H1 (cell line): ENCODE data around the gene LGALSL. TPM values are rescaled to one million over a fixed set of nuclear protein-coding genes. Genes with fewer than 3 reads are reported as not detected.

Source experiments
- CTCF ChIA-PET: fragments of 300-600 bp; sonication (Branson Sonifier 250); formaldehyde crosslinking; loops from one replicate; lab custom pipeline; 2021; ENCODE audit not compliant: partially characterized antibody; lab: Charles Lee
- POLR2A ChIA-PET: fragments of 300-600 bp; sonication (Branson Sonifier 250); formaldehyde crosslinking; loops from one replicate; lab custom pipeline; 2021; ENCODE audit warnings: inconsistent platforms; ENCODE audit not compliant: partially characterized antibody; lab: Charles Lee
- DNase-seq, 2 experiments: peaks; one replicate each; pipeline versions ENCODE4 v3.0.0 to v3.0.0-alpha.2; 2010 to 2022; ENCODE audit warnings: low spot score in 2 of 2, low read depth in 1 of 2, mixed read lengths in 1 of 2
- FAIRE-seq: peaks from 2 replicates; lab custom pipeline; 2011; peaks lifted over from hg19 to GRCh38; lab: Jason Lieb, UNC
- H2AFZ ChIP-seq: 2 replicates; pipeline ENCODE4 v1.8.1; 2012; ENCODE audit warnings: low read length, inconsistent platforms
- H2AK5ac ChIP-seq: 2 replicates; pipeline ENCODE4 v1.6.1; 2013; ENCODE audit warnings: low read depth, low read length
- H2BK120ac ChIP-seq: replicated peaks from 2 replicates; pipeline ENCODE3; 2013; ENCODE audit warnings: low read depth, low read length, inconsistent platforms
- H2BK12ac ChIP-seq: 2 replicates; pipeline ENCODE4 v1.6.1; 2013; ENCODE audit warnings: low read depth, low read length
- H2BK15ac ChIP-seq: 2 replicates; pipeline ENCODE4 v1.6.1; 2013; ENCODE audit warnings: low read length
- H2BK20ac ChIP-seq: 2 replicates; pipeline ENCODE4 v1.6.1; 2013; ENCODE audit warnings: low read length
- H2BK5ac ChIP-seq: 2 replicates; pipeline ENCODE4 v1.6.1; 2013; ENCODE audit warnings: low read depth, low read length
- H3K14ac ChIP-seq: 2 replicates; pipeline ENCODE4 v1.6.1; 2013; ENCODE audit warnings: inconsistent platforms; ENCODE audit not compliant: insufficient read length
- H3K18ac ChIP-seq: 2 replicates; pipeline ENCODE4 v1.6.1; 2013; ENCODE audit warnings: low read length; ENCODE audit errors: extremely low read depth
- H3K23ac ChIP-seq: 2 replicates; pipeline ENCODE4 v1.6.1; 2013; ENCODE audit warnings: inconsistent platforms; ENCODE audit not compliant: insufficient read length
- H3K23me2 ChIP-seq: 2 replicates; pipeline ENCODE4 v1.6.1; 2013; ENCODE audit warnings: low read depth, low read length
- H3K27ac ChIP-seq: 2 replicates; pipeline ENCODE4 v1.6.1; 2011; ENCODE audit warnings: low read depth, low read length, inconsistent platforms
- H3K27me3 ChIP-seq, 4 experiments: replicated peaks in 1 of 4; 1 replicate in 1 of 4; 2 replicates in 3 of 4; pipeline versions ENCODE4 v1.6.1 to v1.8.1; 2011 to 2013; ENCODE audit warnings: low read length in 3 of 4, mild to moderate bottlenecking in 3 of 4, inconsistent platforms in 2 of 4, mixed read lengths in 2 of 4, moderate library complexity in 1 of 4; ENCODE audit not compliant: control insufficient read depth in 3 of 4, insufficient read depth in 3 of 4; ENCODE audit errors: extremely low read depth in 1 of 4
- H3K36me3 ChIP-seq, 4 experiments: 2 replicates each; pipeline versions ENCODE4 v1.6.1 to v1.8.1; 2011 to 2013; ENCODE audit warnings: mild to moderate bottlenecking in 4 of 4, low read length in 3 of 4, moderate library complexity in 2 of 4, control low read depth in 1 of 4, inconsistent platforms in 1 of 4; ENCODE audit not compliant: insufficient read depth in 4 of 4, control insufficient read depth in 2 of 4
- H3K4ac ChIP-seq: replicated peaks from 2 replicates; pipeline ENCODE3; 2013; ENCODE audit warnings: low read length, low read depth, mixed read lengths, inconsistent platforms; ENCODE audit not compliant: insufficient read length
- H3K4me1 ChIP-seq, 4 experiments: replicated peaks in 1 of 4; 1 replicate in 1 of 4; 2 replicates in 3 of 4; pipeline versions ENCODE4 v1.6.1 to v1.8.1; 2011 to 2013; ENCODE audit warnings: low read length in 3 of 4, inconsistent platforms in 2 of 4, mixed read lengths in 1 of 4; ENCODE audit not compliant: insufficient read depth in 4 of 4, control insufficient read depth in 3 of 4
- H3K4me2 ChIP-seq, 2 experiments: 2 replicates each; pipeline versions ENCODE4 v1.6.1 to v1.8.1; 2011 to 2013; ENCODE audit warnings: low read depth in 2 of 2, low read length in 2 of 2, control low read depth in 1 of 2, inconsistent platforms in 1 of 2, mild to moderate bottlenecking in 1 of 2; ENCODE audit not compliant: insufficient read depth in 1 of 2
- H3K4me3 ChIP-seq, 4 experiments: fragments of 200-600, 300-600 bp in 1 of 4; sonication (generic), shearing (Covaris generic), sonication (Bioruptor Twin) in 1 of 4; 2 replicates each; pipeline versions ENCODE4 v1.5.1 to v1.8.1; 2011 to 2016; ENCODE audit warnings: low read length in 4 of 4, low read depth in 3 of 4, control low read depth in 2 of 4, inconsistent platforms in 2 of 4, mild to moderate bottlenecking in 2 of 4, mixed read lengths in 1 of 4, moderate library complexity in 1 of 4; ENCODE audit not compliant: insufficient read depth in 2 of 4; ENCODE audit errors: extremely low read depth in 1 of 4
- H3K56ac ChIP-seq: replicated peaks from 2 replicates; pipeline ENCODE3; 2013; ENCODE audit warnings: low read depth, mild to moderate bottlenecking, mixed read lengths, low read length, inconsistent platforms; ENCODE audit not compliant: insufficient read length
- H3K79me1 ChIP-seq: 2 replicates; pipeline ENCODE4 v1.6.1; 2013; ENCODE audit warnings: low read depth, low read length, control low read depth
- H3K79me2 ChIP-seq, 2 experiments: 2 replicates each; pipeline versions ENCODE4 v1.6.1 to v1.8.1; 2012 to 2013; ENCODE audit warnings: low read length in 2 of 2, mild to moderate bottlenecking in 2 of 2, inconsistent platforms in 1 of 2; ENCODE audit not compliant: insufficient read depth in 2 of 2, control insufficient read depth in 1 of 2
- H3K9ac ChIP-seq, 4 experiments: replicated peaks in 1 of 4; 1 replicate in 1 of 4; 2 replicates in 3 of 4; pipeline versions ENCODE4 v1.6.1 to v1.8.1; 2011 to 2013; ENCODE audit warnings: low read depth in 3 of 4, low read length in 3 of 4, control low read depth in 2 of 4, mild to moderate bottlenecking in 2 of 4, moderate library complexity in 2 of 4, inconsistent platforms in 1 of 4; ENCODE audit errors: extremely low read depth in 1 of 4
- H3K9me3 ChIP-seq, 2 experiments: 2 replicates each; pipeline versions ENCODE4 v1.6.1 to v1.8.1; 2012 to 2013; ENCODE audit warnings: mild to moderate bottlenecking in 2 of 2, moderate library complexity in 2 of 2, control low read depth in 1 of 2, inconsistent platforms in 1 of 2, low read depth in 1 of 2, low read length in 1 of 2, mixed read lengths in 1 of 2; ENCODE audit not compliant: insufficient read depth in 2 of 2
- H4K20me1 ChIP-seq, 2 experiments: replicated peaks in 1 of 2; 2 replicates each; pipeline versions ENCODE3 to v1.8.1; 2011 to 2013; ENCODE audit warnings: inconsistent platforms in 2 of 2, low read length in 2 of 2, mild to moderate bottlenecking in 1 of 2; ENCODE audit not compliant: insufficient read depth in 2 of 2, control insufficient read depth in 1 of 2
- H4K5ac ChIP-seq: 2 replicates; pipeline ENCODE4 v1.6.1; 2013; ENCODE audit warnings: low read length, low read depth, mixed read lengths, inconsistent platforms; ENCODE audit not compliant: insufficient read length
- H4K8ac ChIP-seq: 2 replicates; pipeline ENCODE4 v1.8.0; 2013; ENCODE audit warnings: mild to moderate bottlenecking, moderate library complexity, low read length, inconsistent platforms; ENCODE audit not compliant: insufficient read depth; ENCODE audit errors: extremely low read depth
- H4K91ac ChIP-seq: replicated peaks from 2 replicates; pipeline ENCODE3; 2013; ENCODE audit warnings: low read length, mixed read lengths, inconsistent platforms; ENCODE audit not compliant: insufficient read length
- ASH2L ChIP-seq: fragments of 200-600, 300-600 bp; sonication (generic); IDR thresholded peaks from one replicate; pipeline ENCODE4 v1.7.1; 2017; ENCODE audit warnings: low read length
- BCL11A ChIP-seq, 2 experiments: IDR thresholded peaks; one replicate each; pipeline ENCODE4 v1.6.1; 2011; ENCODE audit warnings: low read depth in 2 of 2, low read length in 2 of 2, mild to moderate bottlenecking in 2 of 2
- BRCA1 ChIP-seq: IDR thresholded peaks from 2 replicates; pipeline ENCODE4 v1.6.1; 2012; ENCODE audit warnings: low read depth, low read length, improper control_type of control experiment
- CBX8 ChIP-seq: fragments of 300-800, 300-1000 bp; sonication (generic); IDR thresholded peaks from 2 replicates; pipeline ENCODE4 v1.7.1; 2016; ENCODE audit warnings: low read depth, low read length, borderline replicate concordance
- CHD2 ChIP-seq: IDR thresholded peaks from 2 replicates; pipeline ENCODE4 v1.6.1; 2012; ENCODE audit warnings: low read length, improper control_type of control experiment
- GTF2F1 ChIP-seq: IDR thresholded peaks from 2 replicates; pipeline ENCODE4 v1.6.1; 2012; ENCODE audit warnings: low read depth, low read length, improper control_type of control experiment, borderline replicate concordance
- KDM5A ChIP-seq: fragments of 200-600 bp; IDR thresholded peaks from 2 replicates; pipeline ENCODE4 v1.7.1; 2012; ENCODE audit warnings: mild to moderate bottlenecking, low read length, inconsistent platforms, mixed read lengths
- MAFK ChIP-seq: IDR thresholded peaks from 2 replicates; pipeline ENCODE4 v1.6.1; 2012; ENCODE audit warnings: low read depth, mild to moderate bottlenecking, improper control_type of control experiment, low read length
- RFX5 ChIP-seq: IDR thresholded peaks from 2 replicates; pipeline ENCODE4 v1.6.1; 2011; ENCODE audit warnings: low read depth, low read length, improper control_type of control experiment, borderline replicate concordance
- RXRA ChIP-seq: IDR thresholded peaks from 2 replicates; pipeline ENCODE4 v1.6.1; 2011; ENCODE audit warnings: low read depth, mild to moderate bottlenecking, low read length, moderate library complexity; ENCODE audit not compliant: insufficient read depth
- TCF12 ChIP-seq: IDR thresholded peaks from 2 replicates; pipeline ENCODE4 v1.6.1; 2011; ENCODE audit warnings: low read depth, mild to moderate bottlenecking, low read length
- YY1 ChIP-seq: IDR thresholded peaks from 2 replicates; pipeline ENCODE4 v1.6.1; 2011; ENCODE audit warnings: low read depth, mild to moderate bottlenecking, low read length
- WGBS, 2 experiments: shearing (Covaris generic) in 1 of 2; methylation state at CpG; one replicate each; pipeline versions ENCODE4 v1.1.6 to v1.1.7; 2013 to 2015; ENCODE audit warnings: low lambda C conversion rate in 2 of 2, mixed read lengths in 2 of 2, inconsistent platforms in 1 of 2, low coverage in 1 of 2, missing lambda C conversion rate in 1 of 2; ENCODE audit not compliant: insufficient replicate concordance in 2 of 2, insufficient coverage in 1 of 2, insufficient read length in 1 of 2; ENCODE audit errors: extremely low coverage in 1 of 2, missing lambda C conversion rate in 1 of 2; 5-methylcytosine and 5-hydroxymethylcytosine counted together
- polyA plus RNA-seq, 7 experiments: library from polyadenylated mRNA; depleted of rRNA in 3 of 7; stranded (reverse) in 5 of 7; unstranded in 2 of 7; fragments of >200 nt in 5 of 7; fragments of 200-250 nt in 2 of 7; gene quantifications; 1 replicate in 5 of 7; 2 replicates in 1 of 7; 4 replicates in 1 of 7; pipeline versions ENCODE4 v1.2.1 to v1.2.3, GENCODE V29; 2011 to 2013; ENCODE audit warnings: missing spikeins in 2 of 7, mixed read lengths in 2 of 7
- total RNA-seq: library from RNA; stranded (reverse); fragmentation: NEBNext Ultra II Directional; extraction: Animal tissue kit (Norgen Biotek cat#: 25700); gene quantifications from 2 replicates; pipeline ENCODE4 v1.2.1, GENCODE V29; 2021
- TF ChIP-seq, protein P1 (sequence below): IDR thresholded peaks from 2 replicates; pipeline ENCODE4 v1.6.1; 2011; ENCODE audit warnings: low read length, improper control_type of control experiment

Gene LGALSL
- total and polyA plus RNA-seq, 2 of the 8 experiments (the other 6 are each of a cell fraction or from before 2014, with no cell fraction given) = 13.6 to 32.3 TPM

DNA sequence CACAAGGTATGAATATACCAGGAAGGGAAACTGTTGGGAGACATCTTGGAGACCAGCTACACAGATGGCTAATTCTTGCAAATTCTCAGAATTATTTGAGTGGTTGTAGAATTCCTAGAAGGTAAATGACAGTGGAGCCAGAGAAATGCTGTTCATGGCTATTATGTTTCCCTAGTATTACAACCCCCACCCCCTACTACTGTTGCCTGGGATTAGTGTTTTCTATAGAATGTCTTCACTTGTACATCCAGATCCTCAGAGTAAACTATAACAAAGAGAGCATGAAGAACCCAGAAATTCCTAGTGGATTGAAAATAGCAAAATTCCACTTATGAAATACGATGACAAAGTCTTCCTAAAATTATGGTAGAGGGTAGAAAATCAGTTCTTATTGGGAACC is 15.3 kb downstream of the LGALSL start:
- DNase-seq (no peak), FAIRE-seq (no peak)
- Histone ChIP-seq H4K5ac (no peak overlapping the region), H3K4me2 (no peak overlapping the region), H3K79me2 (no peaks in the 10 kb centered on the region), H3K14ac (no peak overlapping the region), H3K4ac (no peak overlapping the region), H2AK5ac (no peak overlapping the region), H2BK20ac (no peak overlapping the region), H2BK120ac (no peak overlapping the region), H3K23ac (no peak overlapping the region), H3K27me3 (no peaks in the 10 kb centered on the region), H3K27ac (no peak overlapping the region), H4K20me1 (no peaks in the 10 kb centered on the region), H2BK12ac (no peak overlapping the region), H4K8ac (no peak overlapping the region), H2BK5ac (no peak overlapping the region), H3K18ac (no peak overlapping the region), H3K9ac (no peak overlapping the region), H2AFZ (no peak overlapping the region), H3K4me1 (peaks cover 0 to 9% (median 2%) of the 10 kb centered on the region in 4 experiments; a peak in 5 of 7 replicates), H3K79me1 (no peaks in the 10 kb centered on the region), H3K36me3 (no peaks in the 10 kb centered on the region), H3K56ac (no peak overlapping the region), H2BK15ac (no peak overlapping the region), H3K4me3 (no peak overlapping the region), H3K23me2 (no peaks in the 10 kb centered on the region), H4K91ac (no peak overlapping the region), H3K9me3 (no peaks in the 10 kb centered on the region)
- ChIA-PET POLR2A (interaction anchor here (0.8 to 1.3 kb wide), 2 partner anchors 14 to 138 kb away, joined by 3 to 4 read pairs; no protein-coding TSS in a partner anchor), CTCF (interaction anchor here (1.4 to 7.2 kb wide), 3 partner anchors 10 to 19 kb away, joined by 5 to 56 read pairs (median 7); no protein-coding TSS in a partner anchor)
- WGBS, 2 experiments = 94% methylated on average over 1 of the region's 1 CpG; no CpG with 5 or more reads in 1 of the 2 experiments
- TF ChIP-seq, protein P1, sequence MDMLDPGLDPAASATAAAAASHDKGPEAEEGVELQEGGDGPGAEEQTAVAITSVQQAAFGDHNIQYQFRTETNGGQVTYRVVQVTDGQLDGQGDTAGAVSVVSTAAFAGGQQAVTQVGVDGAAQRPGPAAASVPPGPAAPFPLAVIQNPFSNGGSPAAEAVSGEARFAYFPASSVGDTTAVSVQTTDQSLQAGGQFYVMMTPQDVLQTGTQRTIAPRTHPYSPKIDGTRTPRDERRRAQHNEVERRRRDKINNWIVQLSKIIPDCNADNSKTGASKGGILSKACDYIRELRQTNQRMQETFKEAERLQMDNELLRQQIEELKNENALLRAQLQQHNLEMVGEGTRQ = no peak
- TF ChIP-seq GTF2F1 (no peak), BRCA1 (no peak), BCL11A (IDR thresholded peaks at IDR 0.05; ENCODE audit: low read depth in 2 of 2, low read length in 2 of 2) (no peak), CHD2 (no peak), MAFK (no peak), KDM5A (no peak), CBX8 (no peak), RXRA (no peak), RFX5 (no peak), TCF12 (no peak), ASH2L (no peak), YY1 (no peak)
